Testis (tissue), 2 donors: ENCODE data around the gene MRPL51.

Experiments used
- CTCF ChIP-seq, 3 experiments: fragments of 450-650 bp in 2 of 3; fragments of 200-600 bp in 1 of 3; sonication (generic) in 1 of 3; IDR thresholded peaks; one replicate each; pipeline ENCODE4 v1.5.1; 2016 to 2019; ENCODE audit warnings: antibody characterized with exemption in 3 of 3, mild to moderate bottlenecking in 2 of 3, moderate library complexity in 1 of 3
- POLR2A ChIP-seq: fragments of 450-650 bp; IDR thresholded peaks from one replicate; pipeline ENCODE4 v1.6.1; 2017; ENCODE audit warnings: antibody characterized with exemption, mild to moderate bottlenecking, moderate library complexity

GRCh38 chr12:6536894-6537579 lies 44.0 kb upstream of the MRPL51 start:
- TF ChIP-seq CTCF (IDR thresholded peaks at IDR 0.05) (no peak), POLR2A (no peak)
